IMR-90 (cell line): Measurements from ENCODE around the gene ZNF236. TPM values are rescaled to one million over a fixed set of nuclear protein-coding genes. Genes with fewer than 3 reads are reported as not detected.
A peak's percentile ranks its signal among the peaks of the same experiment; 100 is the strongest.

ENCODE experiments used
- ATAC-seq: fragments of 200-7000 bp; cut with Tn5 transposase; 2 replicates; pipeline ENCODE4 v1.9.1; 2020; ENCODE audit warnings: low read depth, mild to moderate bottlenecking, moderate library complexity
- BruUV-seq: library from RNA; stranded (reverse); fragments of 400-500 nt; replicated peaks from 2 replicates; lab custom pipeline; 2021; lab: Mats Ljungman, UMichigan
- CTCF ChIA-PET: fragments of 300-600 bp; formaldehyde crosslinking; extraction: SDS; loops from one replicate; lab custom pipeline; 2021; ENCODE audit warnings: antibody characterized with exemption; lab: Yijun Ruan, JAX
- POLR2A ChIA-PET: fragments of 300-600 bp; sonication (Branson Sonifier 250); formaldehyde crosslinking; loops from one replicate; lab custom pipeline; 2022; ENCODE audit warnings: antibody characterized with exemption; ENCODE audit not compliant: unreplicated experiment; lab: Charles Lee
- DNase-seq: peaks from one replicate; pipeline ENCODE4 v3.0.0; 2013
- H2AFZ ChIP-seq: replicated peaks from 2 replicates; pipeline ENCODE3; 2013; ENCODE audit warnings: low read length, mild to moderate bottlenecking; ENCODE audit not compliant: poor library complexity
- H2AK5ac ChIP-seq: 2 replicates; pipeline ENCODE4 v1.6.1; 2013; ENCODE audit warnings: low read depth, low read length, inconsistent platforms
- H2AK9ac ChIP-seq: replicated peaks from 2 replicates; pipeline ENCODE3; 2013; ENCODE audit warnings: mild to moderate bottlenecking, low read depth, low read length, moderate library complexity; ENCODE audit not compliant: poor library complexity
- H2BK120ac ChIP-seq: 2 replicates; pipeline ENCODE4 v1.6.1; 2013; ENCODE audit warnings: low read depth, low read length, inconsistent platforms
- H2BK15ac ChIP-seq: 3 replicates; pipeline ENCODE4 v1.6.1; 2013; ENCODE audit warnings: low read depth, low read length, inconsistent platforms
- H2BK20ac ChIP-seq: 2 replicates; pipeline ENCODE4 v1.6.1; 2013; ENCODE audit warnings: low read depth, mild to moderate bottlenecking, inconsistent platforms, low read length, moderate library complexity
- H2BK5ac ChIP-seq: 2 replicates; pipeline ENCODE4 v1.6.1; 2013; ENCODE audit warnings: mild to moderate bottlenecking, low read depth, low read length, inconsistent platforms; ENCODE audit not compliant: poor library complexity, severe bottlenecking
- H3K14ac ChIP-seq: replicated peaks from 2 replicates; pipeline ENCODE4 v1.6.1; 2013; ENCODE audit warnings: low read depth, low read length, inconsistent platforms
- H3K18ac ChIP-seq: 2 replicates; pipeline ENCODE4 v1.6.1; 2013; ENCODE audit warnings: low read depth, low read length, control low read depth
- H3K23ac ChIP-seq: 2 replicates; pipeline ENCODE4 v1.6.1; 2013; ENCODE audit warnings: low read depth, low read length, inconsistent platforms
- H3K27ac ChIP-seq: 2 replicates; pipeline ENCODE4 v1.5.1; 2013; ENCODE audit warnings: mild to moderate bottlenecking, control low read depth, low read length; ENCODE audit not compliant: insufficient read depth
- H3K27me3 ChIP-seq: 2 replicates; pipeline ENCODE4 v1.6.1; 2013; ENCODE audit warnings: low read length; ENCODE audit not compliant: control insufficient read depth, insufficient read depth
- H3K36me3 ChIP-seq: 2 replicates; pipeline ENCODE4 v1.6.1; 2013; ENCODE audit warnings: low read length, mixed read lengths; ENCODE audit not compliant: control insufficient read depth, insufficient read depth
- H3K4ac ChIP-seq: 2 replicates; pipeline ENCODE4 v1.6.1; 2013; ENCODE audit warnings: low read depth, low read length, inconsistent platforms
- H3K4me1 ChIP-seq: 2 replicates; pipeline ENCODE4 v1.6.1; 2013; ENCODE audit warnings: low read length, mixed read lengths; ENCODE audit not compliant: control insufficient read depth, insufficient read depth
- H3K4me2 ChIP-seq: 2 replicates; pipeline ENCODE4 v1.6.1; 2013; ENCODE audit warnings: low read depth, mild to moderate bottlenecking, control low read depth, low read length, moderate library complexity
- H3K4me3 ChIP-seq: 2 replicates; pipeline ENCODE4 v1.5.1; 2013; ENCODE audit warnings: low read depth, mild to moderate bottlenecking, control low read depth, low read length, moderate library complexity; ENCODE audit not compliant: insufficient read depth
- H3K56ac ChIP-seq: 2 replicates; pipeline ENCODE4 v1.6.1; 2013; ENCODE audit warnings: low read length, inconsistent platforms; ENCODE audit not compliant: insufficient read depth; ENCODE audit errors: extremely low read depth
- H3K79me1 ChIP-seq, 2 experiments: 2 replicates each; pipeline ENCODE4 v1.6.1; 2013; ENCODE audit warnings: low read length in 2 of 2, inconsistent platforms in 1 of 2, low read depth in 1 of 2
- H3K9ac ChIP-seq: 2 replicates; pipeline ENCODE4 v1.6.1; 2013; ENCODE audit warnings: low read depth, low read length, control low read depth
- H3K9me1 ChIP-seq: 2 replicates; pipeline ENCODE4 v1.6.1; 2013; ENCODE audit warnings: low read length, inconsistent platforms; ENCODE audit not compliant: insufficient read depth
- H3K9me3 ChIP-seq: 2 replicates; pipeline ENCODE4 v1.6.1; 2013; ENCODE audit warnings: low read length; ENCODE audit not compliant: control insufficient read depth, insufficient read depth
- H4K20me1 ChIP-seq: 2 replicates; pipeline ENCODE4 v1.6.1; 2013; ENCODE audit warnings: low read length, inconsistent platforms; ENCODE audit not compliant: insufficient read depth
- H4K5ac ChIP-seq: 2 replicates; pipeline ENCODE4 v1.6.1; 2013; ENCODE audit warnings: mild to moderate bottlenecking, low read depth, low read length, control low read depth
- H4K8ac ChIP-seq, 2 experiments: 2 replicates each; pipeline ENCODE4 v1.6.1; 2013; ENCODE audit warnings: low read depth in 2 of 2, low read length in 2 of 2, control low read depth in 1 of 2, inconsistent platforms in 1 of 2
- H4K91ac ChIP-seq: 2 replicates; pipeline ENCODE4 v1.6.1; 2013; ENCODE audit warnings: low read depth, low read length, inconsistent platforms; ENCODE audit not compliant: insufficient read depth
- BHLHE40 ChIP-seq: fragments of 150-350 bp; IDR thresholded peaks from 2 replicates; pipeline ENCODE4 v1.6.1; 2016; ENCODE audit warnings: mild to moderate bottlenecking, low read depth, low read length
- CEBPB ChIP-seq: IDR thresholded peaks from 2 replicates; pipeline ENCODE4 v1.6.1; 2012; ENCODE audit warnings: low read depth, low read length, improper control_type of control experiment
- FOS ChIP-seq: fragments of 150-350 bp; IDR thresholded peaks from 2 replicates; pipeline ENCODE4 v1.6.1; 2016; ENCODE audit warnings: low read depth, low read length
- MAFK ChIP-seq: IDR thresholded peaks from 2 replicates; pipeline ENCODE4 v1.6.1; 2012; ENCODE audit warnings: low read depth, low read length, improper control_type of control experiment
- MAZ ChIP-seq: IDR thresholded peaks from 2 replicates; pipeline ENCODE4 v1.6.1; 2012; ENCODE audit warnings: low read depth, mild to moderate bottlenecking, low read length, improper control_type of control experiment, moderate library complexity, borderline replicate concordance
- MXI1 ChIP-seq: IDR thresholded peaks from 2 replicates; pipeline ENCODE4 v1.6.1; 2012; ENCODE audit warnings: low read depth, mild to moderate bottlenecking, low read length, moderate library complexity, borderline replicate concordance
- NFE2L2 ChIP-seq: fragments of 150-350 bp; IDR thresholded peaks from 2 replicates; pipeline ENCODE4 v1.6.1; 2016; ENCODE audit warnings: low read depth, mild to moderate bottlenecking, low read length
- POLR2A ChIP-seq: IDR thresholded peaks from 2 replicates; pipeline ENCODE4 v1.6.1; 2012; ENCODE audit warnings: mild to moderate bottlenecking, low read depth, low read length
- RAD21 ChIP-seq: IDR thresholded peaks from 2 replicates; pipeline ENCODE4 v1.6.1; 2012; ENCODE audit warnings: low read length, improper control_type of control experiment
- RCOR1 ChIP-seq: IDR thresholded peaks from 2 replicates; pipeline ENCODE4 v1.6.1; 2012; ENCODE audit warnings: mild to moderate bottlenecking, low read length, improper control_type of control experiment; ENCODE audit not compliant: insufficient replicate concordance
- RFX5 ChIP-seq: IDR thresholded peaks from 2 replicates; pipeline ENCODE4 v1.8.0; 2012; ENCODE audit warnings: low read depth, mild to moderate bottlenecking, low read length, moderate library complexity
- SMC3 ChIP-seq: fragments of 150-350 bp; IDR thresholded peaks from 2 replicates; pipeline ENCODE4 v1.6.1; 2016; ENCODE audit warnings: low read depth, mild to moderate bottlenecking, antibody characterized with exemption, low read length, moderate library complexity
- WGBS, 2 experiments: methylation state at CpG; one replicate each; pipeline versions ENCODE4 v1.1.5 to v1.1.7; 2013; ENCODE audit warnings: missing lambda C conversion rate in 2 of 2; ENCODE audit not compliant: insufficient read length in 1 of 2; ENCODE audit errors: extremely low coverage in 2 of 2; 5-methylcytosine and 5-hydroxymethylcytosine counted together
- dilution Hi-C: fragments of 300-500 bp; cut with HindIII; formaldehyde crosslinking; loops from one replicate; pipeline ENCODE4 v1.14.3; 2018; ENCODE audit warnings: low sequenced_read_pairs; ENCODE audit not compliant: unreplicated experiment
- in situ Hi-C: fragments of 300-500 bp; cut with MboI; formaldehyde crosslinking; loops from 3 replicates; pipeline ENCODE4 v1.14.3; 2019; ENCODE audit warnings: low sequenced_read_pairs, inconsistent platforms, mixed read lengths
- intact Hi-C: fragments of 100-400 bp; cut with micrococcal nuclease; formaldehyde crosslinking; loops from 2 replicates; pipeline ENCODE4 v1.10.0; 2022
- polyA plus RNA-seq, 3 experiments: library from polyadenylated mRNA; depleted of rRNA; stranded (reverse); fragments of >200 nt; gene quantifications; 2 replicates each; pipeline ENCODE4 v1.2.3, GENCODE V29; 2012; ENCODE audit warnings: low replicate concordance in 1 of 3
- total RNA-seq: library from RNA; depleted of rRNA; stranded (reverse); fragments of >200 nt; gene quantifications from 2 replicates; pipeline ENCODE4 v1.2.3, GENCODE V29; 2012
- TF ChIP-seq, protein P1 (sequence below): fragments of 150-350 bp; IDR thresholded peaks from 2 replicates; pipeline ENCODE4 v1.6.1; 2017; ENCODE audit warnings: mild to moderate bottlenecking, antibody characterized with exemption, low read length, low read depth

The ZNF236 gene
- total and polyA plus RNA-seq, 2 of the 4 experiments (the other 2 are of a cell fraction) = 3.6 to 9.7 TPM

DNA sequence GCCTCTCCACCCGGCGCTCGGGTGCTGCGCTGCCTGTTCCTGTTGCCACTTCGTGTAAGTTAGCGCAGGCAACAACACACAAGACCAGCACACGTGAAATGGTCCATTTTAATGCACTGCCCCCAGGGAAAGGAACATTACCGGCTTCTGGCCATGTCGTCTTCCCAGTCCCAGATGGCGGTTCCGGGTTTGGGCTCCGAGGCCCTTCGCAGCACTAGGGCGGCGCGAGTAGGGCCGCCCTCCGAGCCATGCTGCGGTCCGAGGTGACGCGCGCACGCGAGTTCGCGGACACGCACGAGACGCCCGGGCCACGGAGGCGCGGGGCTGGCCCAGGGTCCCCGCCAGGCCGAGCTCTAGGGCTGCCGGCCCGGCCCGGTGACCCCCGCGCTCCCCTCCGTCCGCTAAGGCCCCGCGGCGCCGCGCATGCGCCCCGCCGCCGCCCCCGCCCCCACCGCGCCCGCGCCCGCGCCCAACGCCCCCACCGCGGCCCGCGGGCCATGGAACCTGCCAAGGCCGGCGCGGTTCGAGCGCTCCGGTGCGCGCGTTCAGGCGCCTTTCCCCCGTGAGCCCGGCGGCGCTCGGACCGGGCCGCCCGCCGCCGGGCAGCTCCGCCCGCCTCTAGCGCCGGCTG is 367 bp upstream of the ZNF236 start:
- peak overlapping the region; percentile 59 for H2BK120ac ChIP-seq
- peak overlapping the region; percentile 94 for H2AK9ac ChIP-seq
- H4K5ac ChIP-seq = peak overlapping the region; percentile 91
- H3K9me1 ChIP-seq = peaks cover 13% of the 10 kb centered on the region; the same call in 1 of the 2 replicates
- 0% methylated on average over 20 of the region's 88 CpGs; no CpG with 5 or more reads in 1 of the 2 experiments for WGBS, 2 experiments
- dilution Hi-C loops (no loop called here), intact Hi-C loops (no loop called here), in situ Hi-C loops (loop anchor here (25.0 kb wide), 1 partner anchor 390 kb away; no protein-coding TSS in a partner anchor)
- peak overlapping the region; percentile 49; the same call in 1 of the 2 replicates for H2BK20ac ChIP-seq
- peak overlapping the region; percentile 87 for H3K18ac ChIP-seq
- H3K79me1 ChIP-seq = peaks cover 37 to 61% of the 10 kb centered on the region in 2 experiments
- H4K91ac ChIP-seq = peak overlapping the region; percentile 95
- no peak overlapping the region for H2BK15ac ChIP-seq
- H3K27me3 ChIP-seq = no peaks in the 10 kb centered on the region
- ATAC-seq = peak; percentile 64
- H3K23ac ChIP-seq = peak overlapping the region; percentile 100
- peak overlapping the region; percentile 95 for H2BK5ac ChIP-seq
- peak overlapping the region; percentile 98 for H3K27ac ChIP-seq
- ChIA-PET POLR2A (interaction anchor here (0.6 kb wide), 1 partner anchor 64 kb away, joined by 4 read pairs; no protein-coding TSS in a partner anchor), CTCF (interaction anchor here (3.6 kb wide), 1 partner anchor 19 kb away, joined by 18 read pairs; no protein-coding TSS in a partner anchor)
- peak overlapping the region; percentile 98 for H3K4ac ChIP-seq
- peak overlapping the region; percentile 97 for H3K4me2 ChIP-seq
- no peaks in the 10 kb centered on the region for H3K9me3 ChIP-seq
- peak; percentile 35 for DNase-seq
- peak overlapping the region; percentile 96 for H3K56ac ChIP-seq
- peak overlapping the region; percentile 93 for H3K4me3 ChIP-seq
- TF ChIP-seq MAFK (no peak), POLR2A (no peak), CEBPB (no peak), RFX5 (no peak), MAZ (no peak), BHLHE40 (peak; percentile 83), FOS (no peak), NFE2L2 (no peak), MXI1 (peak; percentile 48; the same call in 1 of the 2 replicates), RAD21 (no peak), SMC3 (no peak), RCOR1 (no peak)
- TF ChIP-seq, protein P1, sequence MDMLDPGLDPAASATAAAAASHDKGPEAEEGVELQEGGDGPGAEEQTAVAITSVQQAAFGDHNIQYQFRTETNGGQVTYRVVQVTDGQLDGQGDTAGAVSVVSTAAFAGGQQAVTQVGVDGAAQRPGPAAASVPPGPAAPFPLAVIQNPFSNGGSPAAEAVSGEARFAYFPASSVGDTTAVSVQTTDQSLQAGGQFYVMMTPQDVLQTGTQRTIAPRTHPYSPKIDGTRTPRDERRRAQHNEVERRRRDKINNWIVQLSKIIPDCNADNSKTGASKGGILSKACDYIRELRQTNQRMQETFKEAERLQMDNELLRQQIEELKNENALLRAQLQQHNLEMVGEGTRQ = no peak
- H4K8ac ChIP-seq = peak overlapping the region; percentile 90 to 93
- peaks cover 3% of the 10 kb centered on the region; the same call in 1 of the 2 replicates for H3K36me3 ChIP-seq
- BruUV-seq = no TSS peak
- H3K9ac ChIP-seq = peak overlapping the region; percentile 99
- H3K4me1 ChIP-seq = peaks cover 6% of the 10 kb centered on the region; the same call in 1 of the 2 replicates
- H2AK5ac ChIP-seq = peak overlapping the region; percentile 97
- no peaks in the 10 kb centered on the region for H4K20me1 ChIP-seq
- peak overlapping the region; percentile 97 for H2AFZ ChIP-seq
- peak overlapping the region; percentile 99 for H3K14ac ChIP-seq
